NCI-H146 (cell line): ENCODE data around the gene RBM22.

ENCODE experiments used
- DNase-seq: peaks from one replicate; lab custom pipeline; 2025; lab: John Stamatoyannopoulos, UW

RBM22 gene

DNA sequence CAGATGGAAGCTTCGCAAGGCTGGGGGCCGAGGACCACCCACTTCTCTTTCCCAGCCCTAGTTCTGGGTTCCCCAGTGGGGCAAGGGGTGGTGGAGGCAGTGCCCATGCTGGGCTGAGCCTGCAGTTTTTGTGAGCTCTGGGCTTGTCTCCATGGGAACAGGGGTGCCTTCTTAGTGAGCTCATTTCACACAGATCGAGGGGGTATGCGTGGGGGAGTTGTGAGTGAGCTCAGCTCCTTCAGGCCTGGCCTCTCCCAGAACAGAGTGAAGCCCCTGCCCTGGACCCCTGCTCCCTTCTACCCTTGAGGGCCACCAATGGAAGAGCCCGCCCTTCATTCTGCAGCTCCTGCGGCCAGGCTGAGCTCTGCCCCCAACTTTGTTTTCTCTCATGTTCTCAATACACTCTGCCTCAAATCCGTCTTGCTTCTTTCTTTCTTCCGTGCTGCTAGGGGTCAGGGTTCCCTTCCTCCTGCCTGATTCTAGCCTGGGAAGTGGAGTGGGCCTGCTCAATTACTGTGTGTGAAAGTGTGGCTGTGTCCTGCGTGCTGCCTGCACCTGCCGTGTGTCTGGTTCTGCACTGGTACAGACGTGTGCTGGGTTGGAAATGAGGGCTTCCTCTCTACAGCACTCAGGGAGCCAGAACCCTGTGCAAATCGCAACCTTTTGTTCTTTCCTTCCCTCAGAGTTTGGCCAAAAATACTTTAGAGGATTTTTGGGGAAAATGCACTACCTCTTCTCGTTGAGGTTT lies 48.8 kb downstream of the RBM22 start:
- no peak for DNase-seq

DNA sequence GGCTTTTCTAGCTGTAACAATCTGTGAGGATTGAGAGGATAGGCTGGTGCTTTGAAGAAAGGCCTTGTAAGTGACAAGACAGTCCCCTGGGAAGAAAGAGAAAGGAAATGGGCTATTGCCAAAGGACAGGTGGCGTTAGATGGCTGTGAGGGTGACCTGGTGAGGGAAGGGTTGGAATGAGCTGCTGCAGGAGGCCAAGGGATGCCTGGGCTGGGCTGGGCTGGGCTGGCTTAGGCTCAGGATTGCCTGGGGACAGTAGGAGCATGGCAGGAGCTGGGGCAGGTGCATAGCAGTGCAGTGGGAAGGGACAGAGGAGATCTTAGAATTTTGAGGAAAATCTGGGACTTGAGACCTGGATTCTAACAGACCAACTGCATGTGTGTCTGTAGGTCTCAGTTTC lies 49.5 kb downstream of the RBM22 start:
- DNase-seq = no peak

DNA sequence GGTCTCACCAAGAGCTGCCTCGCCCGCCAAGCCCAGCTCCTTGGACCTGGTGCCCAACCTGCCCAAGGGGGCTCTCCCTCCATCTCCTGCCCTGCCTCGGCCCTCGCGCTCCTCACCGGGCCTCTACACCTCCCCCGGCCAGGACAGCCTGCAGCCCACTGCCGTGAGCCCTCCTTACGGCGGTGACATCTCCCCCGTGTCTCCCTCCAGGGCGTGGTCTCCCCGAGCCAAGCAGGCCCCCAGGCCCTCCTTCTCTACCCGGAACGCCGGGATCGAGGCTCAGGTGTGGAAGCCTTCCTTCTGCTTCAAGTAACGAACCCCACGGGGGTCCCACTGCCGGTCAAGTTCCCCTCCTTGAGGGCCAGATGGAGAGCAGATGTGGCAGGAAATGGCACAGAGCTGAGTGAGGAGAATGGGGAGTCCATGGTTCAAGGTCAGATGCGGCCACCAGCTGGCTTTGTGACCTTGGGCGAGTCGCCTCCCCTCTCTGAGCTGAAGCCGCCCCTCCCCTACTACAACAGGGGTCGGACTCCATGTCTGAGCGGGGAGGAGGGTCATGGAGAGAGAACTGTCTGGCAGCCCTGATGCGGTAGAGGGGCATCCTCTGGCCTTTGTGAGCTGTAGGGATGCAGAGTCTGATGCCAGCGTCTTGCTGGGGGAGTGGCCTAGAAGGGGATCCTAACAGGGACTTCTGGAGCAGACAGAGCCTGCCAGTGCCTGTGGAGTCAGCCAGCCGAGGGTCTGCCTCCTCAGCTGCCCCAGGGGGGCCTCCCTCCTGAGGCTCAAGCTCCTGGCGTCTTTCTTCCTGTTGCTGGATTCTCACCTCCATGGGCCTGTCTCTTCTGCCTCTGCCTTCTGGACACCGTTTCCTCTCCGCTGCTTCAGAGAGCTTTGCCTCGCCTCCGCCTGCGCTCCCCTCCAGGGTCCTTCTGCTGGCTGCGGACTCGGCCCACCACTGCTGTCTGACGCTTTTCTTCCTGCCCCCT lies 50.5 kb downstream of the RBM22 start:
- no peak for DNase-seq

DNA sequence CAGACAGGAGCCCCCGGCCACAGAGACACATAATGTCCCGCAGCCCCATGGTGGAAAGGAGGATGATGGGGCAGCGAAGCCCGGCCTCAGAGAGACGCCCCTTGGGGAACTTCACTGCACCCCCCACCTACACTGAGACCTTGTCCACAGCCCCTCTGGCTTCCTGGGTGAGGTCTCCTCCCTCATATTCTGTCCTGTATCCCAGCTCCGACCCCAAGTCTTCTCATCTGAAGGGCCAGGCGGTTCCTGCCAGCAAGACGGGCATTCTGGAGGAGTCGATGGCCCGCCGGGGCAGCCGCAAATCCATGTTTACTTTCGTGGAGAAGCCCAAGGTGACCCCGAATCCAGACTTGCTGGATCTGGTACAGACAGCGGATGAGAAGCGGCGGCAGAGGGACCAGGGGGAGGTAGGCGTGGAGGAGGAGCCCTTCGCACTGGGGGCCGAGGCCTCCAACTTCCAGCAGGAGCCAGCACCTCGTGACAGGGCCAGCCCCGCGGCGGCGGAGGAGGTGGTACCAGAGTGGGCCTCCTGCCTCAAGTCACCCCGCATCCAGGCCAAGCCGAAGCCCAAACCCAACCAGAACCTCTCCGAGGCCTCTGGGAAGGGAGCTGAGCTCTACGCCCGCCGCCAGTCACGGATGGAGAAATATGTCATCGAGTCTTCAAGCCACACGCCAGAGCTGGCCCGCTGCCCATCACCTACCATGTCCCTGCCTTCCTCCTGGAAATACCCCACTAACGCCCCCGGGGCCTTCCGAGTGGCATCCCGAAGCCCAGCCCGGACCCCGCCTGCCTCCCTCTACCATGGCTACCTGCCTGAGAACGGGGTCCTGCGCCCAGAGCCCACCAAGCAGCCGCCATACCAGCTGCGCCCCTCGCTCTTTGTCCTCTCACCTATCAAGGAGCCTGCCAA lies 51.5 kb downstream of the RBM22 start:
- DNase-seq = no peak

DNA sequence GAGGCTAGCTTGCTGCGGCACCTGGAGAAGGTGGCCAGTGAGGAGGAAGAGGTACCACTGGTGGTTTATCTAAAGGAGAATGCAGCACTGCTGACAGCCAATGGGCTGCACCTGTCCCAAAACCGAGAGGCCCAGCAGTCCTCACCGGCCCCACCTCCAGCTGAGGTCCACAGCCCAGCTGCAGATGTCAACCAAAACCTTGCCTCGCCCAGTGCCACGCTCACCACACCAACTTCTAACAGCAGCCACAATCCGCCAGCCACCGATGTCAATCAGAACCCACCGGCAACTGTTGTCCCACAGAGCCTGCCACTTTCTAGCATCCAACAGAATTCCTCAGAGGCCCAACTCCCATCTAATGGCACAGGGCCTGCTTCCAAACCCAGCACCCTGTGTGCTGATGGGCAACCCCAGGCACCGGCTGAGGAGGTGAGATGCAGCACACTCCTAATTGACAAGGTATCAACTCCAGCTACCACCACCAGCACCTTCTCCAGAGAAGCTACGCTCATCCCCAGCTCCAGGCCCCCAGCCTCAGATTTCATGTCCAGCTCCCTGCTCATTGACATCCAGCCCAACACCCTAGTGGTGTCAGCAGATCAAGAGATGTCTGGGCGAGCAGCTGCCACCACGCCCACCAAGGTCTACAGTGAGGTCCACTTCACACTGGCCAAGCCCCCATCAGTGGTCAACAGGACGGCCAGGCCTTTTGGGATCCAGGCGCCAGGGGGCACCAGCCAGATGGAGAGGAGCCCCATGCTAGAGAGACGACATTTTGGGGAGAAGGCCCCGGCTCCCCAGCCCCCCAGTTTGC lies 52.4 kb downstream of the RBM22 start:
- DNase-seq = no peak

DNA sequence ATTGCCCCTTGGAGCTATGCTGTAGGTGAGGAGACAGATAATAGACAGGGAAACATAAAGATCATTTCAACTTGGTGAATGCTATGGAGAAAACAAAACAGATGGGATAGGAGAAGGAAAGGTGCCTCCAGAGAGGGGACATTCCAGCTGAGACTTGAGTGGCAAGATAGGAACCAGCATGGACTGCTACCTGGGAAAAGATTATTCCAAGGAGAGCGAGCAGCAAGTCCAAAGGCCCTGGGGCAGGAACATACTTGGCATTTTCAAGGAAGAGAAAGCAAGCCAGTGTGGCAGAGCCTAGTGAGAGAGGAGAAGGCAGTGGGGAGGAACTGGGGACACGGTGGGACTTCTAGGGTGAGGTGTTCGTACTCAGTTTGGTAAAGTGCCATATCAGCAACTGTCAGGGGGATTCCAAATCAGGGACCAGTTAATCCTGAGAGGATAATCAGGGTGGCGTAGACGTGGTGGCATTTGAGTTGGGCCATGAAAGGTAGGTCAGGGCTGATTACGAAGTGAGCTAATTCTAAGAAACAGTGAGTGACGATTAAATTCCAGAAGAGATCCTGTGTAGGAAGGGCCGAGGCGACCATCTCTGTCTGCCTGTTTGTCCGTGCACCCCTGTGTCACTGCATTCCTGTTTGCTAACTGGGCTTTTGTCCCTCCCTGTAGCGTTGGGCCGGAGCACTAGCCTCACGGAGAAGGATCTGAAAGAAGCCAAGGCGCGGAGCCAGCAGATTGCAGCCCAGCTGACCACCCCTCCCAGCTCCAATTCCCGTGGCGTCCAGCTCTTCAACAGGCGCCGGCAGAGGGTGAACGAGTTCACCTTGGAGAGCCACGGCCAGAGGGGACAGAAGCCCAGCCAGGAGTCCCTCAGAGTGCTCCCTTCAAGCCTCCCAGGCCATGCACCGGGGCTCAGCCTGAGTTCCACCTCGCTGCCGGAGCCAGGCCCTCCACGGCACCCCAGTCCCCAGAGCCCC lies 53.3 kb downstream of the RBM22 start:
- no peak for DNase-seq

DNA sequence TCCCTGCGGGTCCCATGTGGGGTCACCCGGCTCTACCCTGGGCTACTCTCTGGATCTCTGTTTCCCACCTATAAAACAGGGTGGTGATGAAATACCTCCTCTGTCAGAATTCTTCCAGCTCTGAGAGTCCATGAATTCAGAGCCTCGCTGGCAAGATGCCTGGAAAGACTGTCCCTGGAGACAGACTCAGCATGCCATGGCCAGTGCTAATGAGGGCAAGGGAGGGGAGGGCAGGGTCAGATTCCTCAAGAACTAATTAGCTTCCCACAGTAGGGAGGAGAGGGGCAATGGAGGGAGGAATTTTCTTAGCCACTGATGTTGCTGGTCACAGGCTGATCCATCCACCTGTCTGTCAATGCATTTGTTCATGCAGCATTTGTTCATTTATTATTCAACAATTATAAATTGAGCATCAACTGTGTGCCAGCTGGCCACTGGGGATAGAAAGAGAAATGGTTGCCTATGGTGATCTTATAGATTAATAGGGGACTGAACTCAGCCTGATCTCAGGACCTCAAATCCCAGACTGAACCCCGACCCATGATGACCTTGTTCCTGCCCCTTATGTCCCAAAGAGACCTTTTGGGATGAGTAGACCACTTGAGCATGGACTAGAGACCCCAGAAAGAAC lies 55.7 kb downstream of the RBM22 start:
- DNase-seq = no peak

DNA sequence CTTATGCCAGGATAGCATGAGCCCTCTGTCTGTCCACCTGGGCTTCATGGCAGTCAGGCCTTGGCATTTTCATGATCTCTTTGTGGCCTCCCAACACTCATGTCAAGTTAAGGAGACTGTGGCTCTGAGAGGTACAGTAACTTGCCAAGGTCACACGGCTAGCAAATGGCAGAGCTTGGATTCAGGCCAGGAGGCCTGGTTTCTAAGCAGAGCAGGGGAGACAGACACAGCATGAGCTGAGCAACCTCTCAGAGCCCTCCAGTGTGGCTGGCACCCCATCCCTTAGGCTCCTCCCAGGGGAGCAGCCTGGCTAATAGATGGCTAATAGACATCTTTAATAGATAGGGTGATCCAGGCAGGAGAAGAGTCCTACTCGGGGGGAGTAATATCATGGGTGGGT lies 56.3 kb downstream of the RBM22 start:
- DNase-seq = no peak

DNA sequence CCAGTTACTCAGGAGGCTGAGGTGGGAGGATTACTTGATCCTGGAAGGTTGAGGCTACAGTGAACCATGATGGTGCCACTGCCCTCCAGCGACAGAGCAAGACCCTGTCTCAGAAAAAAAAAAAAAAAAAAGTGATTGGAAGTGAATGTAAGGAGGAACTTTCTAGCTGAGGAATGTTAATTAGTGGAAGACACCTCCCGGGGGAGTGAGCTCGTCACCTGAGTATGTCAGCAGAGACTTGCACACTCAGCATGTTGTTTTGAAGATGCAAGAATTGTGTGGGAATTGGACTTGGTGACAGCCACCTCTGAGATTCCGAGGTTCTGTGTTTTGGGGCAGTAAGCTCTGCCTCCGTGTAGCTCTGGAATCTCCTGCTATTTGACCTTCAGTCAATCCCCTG lies 56.8 kb downstream of the RBM22 start:
- DNase-seq = no peak

DNA sequence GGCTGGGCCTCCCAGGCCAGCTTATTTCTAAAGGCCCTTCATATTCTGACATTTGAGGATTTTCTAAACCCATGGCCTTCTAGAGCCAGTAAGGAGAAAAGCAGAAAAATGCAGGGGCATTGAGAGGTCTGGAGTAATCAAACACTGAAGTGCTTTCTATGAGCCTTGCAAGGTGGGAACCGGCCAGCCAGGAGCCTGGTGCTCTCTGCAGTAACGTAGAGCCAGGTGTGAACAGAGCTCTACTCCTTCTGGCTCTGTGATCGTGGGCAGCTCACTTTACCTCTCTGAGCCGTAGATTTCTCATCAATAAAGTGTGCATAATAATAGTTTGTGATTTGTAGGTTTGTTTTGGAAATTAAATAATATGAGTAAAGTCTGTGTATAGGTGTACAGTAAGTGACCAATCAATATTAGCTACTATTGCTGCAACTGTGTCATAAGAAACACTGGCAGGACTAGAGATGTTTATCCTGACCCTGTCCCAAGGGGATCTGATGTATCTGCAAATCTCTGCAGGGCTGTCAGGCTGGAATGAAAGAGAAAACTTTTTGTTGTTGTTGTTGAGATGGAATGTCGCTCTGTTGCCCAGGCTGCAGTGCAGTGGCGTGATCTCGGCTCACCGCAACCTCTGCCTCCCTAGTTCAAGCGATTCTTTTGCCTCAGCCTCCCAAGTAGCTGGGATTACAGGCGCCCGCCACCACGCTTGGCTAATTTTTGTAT lies 57.7 kb downstream of the RBM22 start:
- no peak for DNase-seq

DNA sequence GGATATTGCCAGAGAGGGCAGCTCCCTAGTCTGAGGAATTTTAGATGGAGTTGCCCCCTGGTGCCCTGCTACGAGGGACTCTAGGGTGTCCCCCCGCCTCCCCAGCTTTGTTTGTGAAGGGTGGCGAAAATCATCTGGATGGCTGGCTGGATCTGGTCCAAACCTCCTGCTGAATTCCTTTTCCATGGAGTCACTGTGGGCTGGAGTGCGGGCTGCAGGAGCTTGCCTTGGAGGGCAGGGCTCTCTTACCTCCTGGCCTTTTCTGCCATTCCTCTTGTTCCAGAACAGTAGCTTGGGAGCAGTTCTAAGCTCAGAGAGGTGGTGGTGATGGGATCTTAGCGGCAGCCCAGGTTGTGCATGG lies 58.3 kb downstream of the RBM22 start:
- DNase-seq = no peak

DNA sequence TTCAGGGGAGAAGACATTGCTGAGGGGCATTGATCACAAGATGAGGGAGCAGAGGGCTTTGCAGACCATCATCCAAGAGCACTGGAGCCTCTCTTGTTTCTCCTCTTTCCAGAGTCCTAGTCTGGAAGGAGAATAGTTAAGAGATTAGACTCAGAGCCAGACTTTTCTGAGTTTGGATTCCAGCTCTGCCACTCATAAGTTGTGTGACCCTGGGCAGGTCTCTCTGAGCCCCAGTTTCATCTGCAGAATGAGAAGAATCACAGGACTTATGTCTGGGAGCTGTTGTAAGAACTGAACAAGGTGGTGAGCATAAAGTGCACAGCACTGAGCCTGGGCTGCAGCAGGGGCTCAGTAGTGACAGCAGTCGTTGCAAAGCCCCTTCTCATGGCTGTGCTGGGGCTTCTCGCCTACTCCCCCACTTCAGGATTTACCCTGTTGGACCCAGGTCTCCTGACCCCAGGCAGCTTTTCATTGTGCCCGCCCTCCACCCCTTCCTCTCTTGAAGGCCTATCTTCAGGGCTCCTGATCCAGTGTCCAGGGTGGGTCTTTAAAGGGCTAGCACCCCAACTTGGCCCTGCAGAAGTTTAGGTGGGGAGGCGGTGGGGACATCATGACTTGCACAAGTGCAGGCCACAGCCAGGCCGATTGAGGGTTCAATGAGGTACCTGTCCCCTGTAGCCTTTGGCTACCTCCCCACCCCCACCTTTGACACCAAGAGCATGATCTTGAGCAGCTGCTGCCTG lies 58.9 kb downstream of the RBM22 start:
- no peak for DNase-seq

DNA sequence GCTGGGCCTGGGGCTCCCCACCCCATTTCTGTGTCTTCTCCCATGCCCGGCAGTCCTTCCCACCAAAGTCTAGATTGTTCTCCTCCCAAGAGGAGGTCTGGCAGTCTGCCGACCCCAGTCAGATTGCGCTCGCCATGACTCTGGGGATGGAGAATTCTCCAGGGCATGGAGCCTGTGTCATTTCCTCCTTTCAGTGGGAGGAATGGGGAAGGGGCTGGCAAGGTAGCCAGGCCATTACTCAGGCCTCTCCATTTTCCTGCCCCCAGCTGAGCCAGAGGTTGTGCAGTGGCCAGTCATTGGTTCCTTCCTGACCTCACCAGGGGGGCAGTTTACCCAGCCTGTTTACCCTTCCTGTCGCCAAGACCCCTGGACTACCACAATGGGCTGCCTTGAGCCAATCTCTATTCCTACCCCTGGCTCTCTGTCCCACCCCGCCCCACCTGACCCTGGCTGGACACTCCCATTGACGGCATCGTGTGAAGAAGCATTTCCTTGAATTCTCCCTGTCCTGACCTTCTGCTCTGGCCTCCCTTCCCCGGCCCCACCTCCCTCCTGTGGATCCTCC lies 59.8 kb downstream of the RBM22 start:
- no peak for DNase-seq
